Kidney glomerular epithelial cell (primary cell): Measurements from ENCODE around the gene BMP2K.
"Not testable (repeated sequence)": the region's sequence is repeated elsewhere in the genome, so short reads cannot be mapped to it uniquely, and the experiment has no call there.

Experiments
- DNase-seq: peaks from one replicate; lab custom pipeline; 2025; lab: John Stamatoyannopoulos, UW

Gene BMP2K

GRCh38 chr4:78795594-78796416 lies 19.7 kb downstream of the BMP2K start:
- DNase-seq = not testable (repeated sequence)

GRCh38 chr4:78796526-78796925 lies 20.4 kb downstream of the BMP2K start:
- no peak for DNase-seq

DNA sequence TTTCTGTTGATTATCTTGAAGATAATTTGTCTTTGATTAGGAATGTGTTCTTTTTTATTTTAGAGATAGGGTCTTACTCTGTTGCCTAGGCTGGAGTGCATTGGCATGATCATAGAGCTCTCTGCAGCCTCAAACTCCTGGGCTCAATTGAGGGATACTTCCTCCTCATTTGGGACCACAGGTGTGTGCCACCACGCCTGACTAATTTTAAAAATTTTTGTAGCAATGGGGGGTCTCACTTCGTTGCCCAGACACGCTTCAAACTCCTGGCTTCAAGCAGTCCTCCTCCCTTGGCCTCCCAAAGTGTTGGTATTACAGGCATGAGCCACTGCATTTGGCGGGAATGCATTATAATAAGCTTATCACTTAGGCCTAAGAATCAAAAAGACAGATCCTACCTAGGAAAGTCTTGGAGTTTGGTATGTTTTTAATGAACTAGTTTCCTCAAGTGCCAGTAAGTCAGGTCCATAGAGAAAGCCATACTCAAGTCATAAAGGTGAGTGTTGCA lies 21.7 kb downstream of the BMP2K start:
- DNase-seq = no peak

DNA sequence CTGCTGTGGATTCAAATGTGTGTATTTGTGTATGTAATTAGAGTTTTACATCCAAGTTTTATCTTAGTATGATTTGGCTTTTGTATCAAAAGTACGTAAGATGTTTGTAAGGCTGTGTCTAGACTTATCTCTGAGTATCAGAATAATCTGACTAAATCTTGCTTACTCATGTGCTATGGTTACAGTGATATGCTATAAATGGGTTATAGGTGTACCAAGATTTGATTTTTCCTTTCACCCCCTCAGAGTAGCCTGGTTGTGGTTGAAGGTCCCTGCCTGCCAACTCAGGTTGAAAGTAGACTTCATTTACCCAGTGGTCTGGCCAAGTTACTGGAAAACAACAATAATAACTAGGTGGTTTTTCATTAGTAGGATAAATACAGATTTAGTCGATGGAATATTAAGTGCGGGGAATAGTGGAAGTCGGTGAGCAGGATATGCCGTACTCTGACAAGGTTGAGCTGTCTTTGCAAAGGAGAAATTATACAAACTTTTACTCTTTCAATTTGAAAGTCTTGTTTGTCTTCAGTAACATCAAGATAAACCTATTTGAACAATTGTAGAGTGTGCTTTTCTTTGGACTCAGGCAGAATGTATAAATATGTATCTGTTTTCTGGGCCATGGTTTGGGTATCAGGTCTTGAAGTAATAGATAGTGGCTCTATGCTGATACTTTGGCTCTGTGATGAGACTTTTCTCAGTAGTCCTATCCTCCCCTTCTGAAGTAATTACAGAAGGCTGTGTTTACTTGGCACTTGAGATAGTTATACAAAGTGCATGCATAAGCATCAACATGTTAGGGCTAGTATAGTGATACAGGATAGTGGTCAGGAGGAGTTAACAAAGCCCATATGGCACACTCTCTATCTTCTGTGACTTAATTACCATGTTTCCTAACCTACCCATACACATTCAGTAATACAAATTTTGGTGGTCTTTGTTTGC lies 23.7 kb downstream of the BMP2K start:
- DNase-seq = no peak

DNA sequence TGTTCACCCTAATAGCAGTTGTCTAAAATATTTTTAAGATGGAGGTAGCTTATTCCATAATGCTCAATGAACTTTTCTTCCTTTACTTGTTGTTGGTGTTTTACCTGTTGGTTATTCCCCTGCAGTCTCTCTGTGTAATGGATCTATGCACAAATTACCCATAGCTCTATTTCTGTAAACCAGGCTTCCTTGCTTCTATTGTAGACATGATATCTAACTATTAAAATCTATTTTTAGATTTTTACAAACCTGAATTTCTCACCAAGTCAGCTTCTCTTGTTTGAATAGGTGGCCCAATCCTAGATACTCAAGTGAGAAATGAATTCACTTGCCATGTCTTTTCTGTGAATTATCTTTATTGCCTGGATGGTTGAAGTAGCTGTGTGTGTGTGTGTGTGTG lies 24.8 kb downstream of the BMP2K start:
- DNase-seq = no peak

DNA sequence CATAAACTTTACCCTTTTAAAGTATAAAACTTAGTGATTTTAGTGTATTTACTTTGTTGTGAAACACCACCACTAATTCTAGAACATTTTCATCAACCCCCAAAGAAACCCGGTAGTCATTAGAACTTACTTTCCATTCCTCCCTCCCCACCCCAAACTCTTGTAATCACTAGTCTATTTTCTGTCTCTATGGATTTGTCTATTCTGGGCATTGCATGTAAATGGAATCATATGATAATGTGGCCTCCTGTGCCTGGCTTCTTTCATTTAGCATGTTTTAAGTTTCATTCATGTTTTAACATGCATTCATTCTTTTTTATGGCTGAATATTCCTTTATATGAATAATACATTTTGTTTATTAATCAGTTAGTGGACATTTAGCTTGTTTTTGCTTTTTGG lies 27.8 kb downstream of the BMP2K start:
- DNase-seq = no peak

GRCh38 chr4:78806943-78807460 lies 30.9 kb downstream of the BMP2K start:
- DNase-seq = no peak

- no peak for DNase-seq
These were observed 33.1 kb downstream of the BMP2K start for GRCh38 chr4:78809295-78809694.

DNA sequence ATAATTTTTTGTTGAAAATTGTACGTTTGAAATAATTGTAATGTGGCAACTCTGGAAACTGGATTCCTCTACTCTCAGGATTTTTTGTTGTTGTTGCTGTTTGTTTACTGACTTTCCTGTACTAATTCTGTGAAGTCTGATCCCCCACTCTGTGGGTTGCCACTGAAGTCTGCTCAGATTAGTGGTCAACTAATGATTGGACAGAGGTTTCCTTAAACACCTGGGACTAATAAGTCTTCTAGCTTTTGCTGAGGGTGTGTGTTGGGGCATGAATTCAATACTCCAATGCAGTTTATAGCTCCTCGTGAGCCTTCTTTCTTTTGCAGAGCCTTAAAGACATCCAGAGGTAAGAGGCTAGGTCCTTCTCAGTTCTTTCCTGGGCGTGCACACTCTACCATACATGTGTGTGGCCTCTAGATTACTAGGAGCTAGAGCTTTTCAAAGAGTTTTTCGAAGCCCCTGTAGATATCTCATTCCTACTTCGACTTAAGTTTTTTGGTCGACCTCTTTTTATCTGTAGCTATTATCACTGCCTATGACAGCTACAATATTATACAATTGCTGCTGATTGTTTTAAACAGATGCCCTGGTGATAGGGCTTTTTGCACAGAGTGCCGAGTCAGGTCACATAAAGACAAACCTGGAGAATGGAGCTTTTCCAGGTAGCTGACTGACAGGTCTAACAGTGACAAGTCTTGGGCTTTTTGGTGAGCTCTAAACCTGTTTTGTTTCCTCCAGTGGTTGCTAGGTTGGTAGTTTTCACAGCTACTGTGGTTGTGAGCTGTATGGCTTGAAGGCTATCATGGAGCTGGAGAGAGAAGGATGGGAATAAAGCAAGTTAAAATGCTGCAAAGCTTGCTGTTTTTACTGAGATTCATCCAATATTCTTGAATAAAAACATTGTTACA lies 34.0 kb downstream of the BMP2K start:
- no peak for DNase-seq

DNA sequence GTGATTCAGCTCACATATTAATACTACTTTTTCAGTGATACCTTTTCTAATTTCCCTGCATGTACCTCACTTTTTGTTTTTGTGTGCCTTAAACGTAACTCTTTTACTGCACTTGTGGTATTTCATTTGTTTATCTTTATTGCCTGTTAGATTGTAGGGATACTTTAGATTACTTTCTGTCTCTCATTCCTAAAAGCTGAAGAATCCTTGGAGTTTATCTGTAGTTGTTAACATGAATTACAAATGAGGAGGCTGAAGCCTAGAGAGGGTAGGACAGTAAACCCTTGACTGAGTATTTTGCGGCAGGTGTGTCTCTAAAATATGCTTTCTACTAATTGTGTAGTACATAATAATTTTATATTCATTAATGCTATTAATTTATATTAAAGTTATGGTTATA lies 34.9 kb downstream of the BMP2K start:
- DNase-seq = no peak

DNA sequence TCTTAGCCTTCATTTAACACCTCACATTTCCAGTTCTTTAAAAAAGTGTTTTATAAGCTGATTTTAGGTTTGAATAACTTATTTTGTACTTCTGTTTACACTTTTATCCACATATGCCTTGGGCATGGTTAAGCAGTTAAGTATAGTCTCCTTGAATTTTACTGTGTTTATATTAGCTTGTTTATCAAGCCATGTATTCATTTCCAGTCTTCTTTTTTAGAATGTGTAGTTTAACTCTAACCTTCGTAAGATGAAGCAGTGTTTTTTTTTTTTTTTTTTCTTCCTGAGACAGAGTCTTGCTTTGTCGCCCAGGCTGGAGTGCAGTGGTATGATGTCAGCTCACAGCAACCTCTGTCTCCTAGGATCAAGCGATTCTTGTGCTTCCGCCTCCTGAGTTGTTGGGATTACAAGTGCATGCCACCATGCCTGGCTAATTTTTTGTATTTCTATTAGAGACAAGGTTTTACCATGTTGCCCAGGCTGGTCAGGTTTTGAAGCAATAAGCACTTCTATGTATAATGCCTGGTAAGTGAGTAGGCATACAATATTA lies 42.5 kb downstream of the BMP2K start:
- DNase-seq = no peak

DNA sequence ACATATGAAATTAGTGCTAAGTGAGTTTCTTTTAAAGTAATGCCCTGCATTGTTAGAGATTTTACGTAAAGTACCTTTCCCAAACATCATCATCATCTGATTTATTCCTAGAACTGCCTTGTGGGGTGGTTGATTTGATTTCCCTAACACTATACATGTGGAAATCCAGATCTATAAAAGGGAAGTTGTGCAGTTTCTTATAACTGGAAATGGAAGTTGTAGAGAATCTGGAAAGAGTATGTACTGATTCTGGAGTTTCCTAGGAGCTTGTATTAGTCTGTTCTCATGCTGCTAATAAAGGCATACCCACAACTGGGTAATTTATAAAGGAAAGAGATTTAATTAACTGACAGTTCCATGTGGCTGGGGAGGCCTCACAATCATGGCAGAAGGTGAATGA lies 47.9 kb downstream of the BMP2K start:
- no peak for DNase-seq

- no peak for DNase-seq
These were observed 51.0 kb downstream of the BMP2K start for GRCh38 chr4:78827191-78827590.

GRCh38 chr4:78829296-78829695 lies 53.1 kb downstream of the BMP2K start:
- no peak for DNase-seq

DNA sequence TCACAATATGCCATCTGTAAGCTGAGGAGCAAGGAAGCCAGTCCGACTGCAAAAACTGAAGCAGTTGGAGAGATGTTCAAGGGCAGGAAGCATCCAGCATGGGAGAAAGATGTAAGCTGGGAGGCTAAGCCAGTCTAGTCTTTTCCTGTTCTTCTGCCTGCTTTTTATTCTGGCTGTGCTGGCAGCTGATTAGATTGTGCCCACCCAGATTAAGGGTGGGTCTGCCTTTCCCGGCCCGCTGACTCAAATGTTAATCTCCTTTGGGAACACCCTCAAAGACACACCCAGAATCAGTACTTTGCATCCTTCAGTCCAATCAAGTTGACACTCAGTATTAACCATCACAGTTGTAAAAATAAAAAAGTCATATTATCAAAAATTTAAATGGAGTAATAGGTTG lies 63.5 kb downstream of the BMP2K start:
- not testable (repeated sequence) for DNase-seq

- DNase-seq = not testable (repeated sequence)
These were observed 64.1 kb downstream of the BMP2K start for GRCh38 chr4:78840286-78840685.

GRCh38 chr4:78845472-78845871 lies 69.3 kb downstream of the BMP2K start:
- no peak for DNase-seq

GRCh38 chr4:78846258-78846657 lies 70.1 kb downstream of the BMP2K start:
- DNase-seq = no peak

- no peak for DNase-seq
These were observed 86.2 kb downstream of the BMP2K start for GRCh38 chr4:78862314-78862737.

- no peak for DNase-seq
These were observed 87.2 kb downstream of the BMP2K start for GRCh38 chr4:78863254-78863869.

GRCh38 chr4:78863991-78864390 lies 87.8 kb downstream of the BMP2K start:
- DNase-seq = no peak
